GM12891 (cell line): ENCODE data around the gene OR2AJ1.

Source experiments
- DNase-seq: peaks from one replicate; pipeline ENCODE4 v3.0.0; 2011; ENCODE audit warnings: low spot score; ENCODE audit not compliant: insufficient read length
- FAIRE-seq: peaks from 2 replicates; lab custom pipeline; 2011; peaks lifted over from hg19 to GRCh38; lab: Jason Lieb, UNC
- PAX5 ChIP-seq: IDR thresholded peaks from 2 replicates; pipeline ENCODE4 v1.6.1; 2011; ENCODE audit warnings: low read length, moderate library complexity, mild to moderate bottlenecking; ENCODE audit not compliant: insufficient read depth, severe bottlenecking
- POLR2A ChIP-seq: IDR thresholded peaks from 2 replicates; pipeline ENCODE4 v1.6.1; 2011; ENCODE audit warnings: low read depth, low read length, control low read depth
- POLR2AphosphoS5 ChIP-seq: IDR thresholded peaks from 2 replicates; pipeline ENCODE4 v1.6.1; 2011; ENCODE audit warnings: low read depth, low read length, control low read depth
- POU2F2 ChIP-seq: IDR thresholded peaks from 2 replicates; pipeline ENCODE4 v1.6.1; 2011; ENCODE audit warnings: low read depth, mild to moderate bottlenecking, control low read depth, low read length, moderate library complexity
- SPI1 ChIP-seq: IDR thresholded peaks from 2 replicates; pipeline ENCODE4 v1.6.1; 2011; ENCODE audit warnings: low read depth, low read length, control low read depth
- TAF1 ChIP-seq: IDR thresholded peaks from 2 replicates; pipeline ENCODE4 v1.6.1; 2011; ENCODE audit warnings: low read depth, low read length, control low read depth

The OR2AJ1 gene

DNA sequence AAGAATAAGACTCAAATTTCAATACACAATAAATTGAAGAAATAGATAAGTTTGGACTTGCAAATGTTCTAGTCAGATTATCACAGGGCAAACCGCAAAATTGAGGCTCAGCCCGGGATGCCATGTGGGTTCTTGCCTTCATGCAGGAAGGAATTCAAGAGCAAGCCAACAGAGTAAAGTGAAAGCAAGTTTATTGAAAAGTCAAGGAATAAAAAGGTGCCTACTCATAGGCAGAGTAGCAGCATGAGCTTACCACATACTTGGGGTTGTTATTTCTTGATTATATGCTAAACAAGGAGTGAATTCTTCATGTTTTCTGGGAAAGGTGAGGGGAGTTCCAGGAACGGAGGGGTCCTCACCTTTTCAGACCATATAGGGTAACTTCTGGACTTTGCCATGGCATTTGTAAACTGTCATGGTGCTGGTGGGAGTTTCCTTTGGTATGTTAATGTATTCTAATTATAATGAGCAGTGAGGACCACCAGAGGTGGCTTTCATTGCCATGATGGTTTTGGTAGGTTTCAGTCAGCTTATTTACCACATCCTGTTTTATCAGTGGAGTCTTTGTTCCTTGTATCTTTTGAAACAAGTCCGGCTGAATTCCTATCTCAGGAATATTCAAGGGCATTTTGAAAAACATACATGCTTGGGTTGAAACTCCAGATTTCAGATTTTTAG lies 38.4 kb downstream of the OR2AJ1 start:
- no peak for DNase-seq
- no peak for FAIRE-seq
- TF ChIP-seq SPI1 (no peak), TAF1 (no peak), PAX5 (no peak)

DNA sequence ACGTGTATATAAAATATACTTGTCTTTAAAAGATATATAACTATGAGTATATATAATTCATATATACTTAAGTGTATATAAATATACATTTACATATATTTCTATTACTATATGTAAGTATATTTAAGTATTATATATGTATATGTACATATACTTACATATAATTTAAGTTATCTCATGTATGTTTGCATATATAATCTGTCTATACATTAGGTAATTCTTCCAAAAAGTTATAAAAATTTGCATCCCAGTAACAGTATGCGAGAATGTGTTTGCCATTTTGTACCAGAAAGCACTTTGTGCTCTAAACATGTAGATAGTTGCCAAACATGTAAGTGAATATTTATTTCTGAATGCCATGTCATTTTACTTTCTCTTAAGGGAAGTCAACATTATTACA lies 40.2 kb downstream of the OR2AJ1 start, which contains the start of gene OR2AK2:
OR2AK2 (plus strand) TSS at position 301 of the 400 bp plus-strand sequence. CDS start 144 bp downstream, outside the sequence.
- DNase-seq: no peak
- FAIRE-seq: no peak
- TF ChIP-seq PAX5: no peak
- no peak for TF ChIP-seq POLR2AphosphoS5
- no peak for TF ChIP-seq POLR2A
- TF ChIP-seq TAF1: no peak
- no peak for TF ChIP-seq SPI1
- no peak for TF ChIP-seq POU2F2

DNA sequence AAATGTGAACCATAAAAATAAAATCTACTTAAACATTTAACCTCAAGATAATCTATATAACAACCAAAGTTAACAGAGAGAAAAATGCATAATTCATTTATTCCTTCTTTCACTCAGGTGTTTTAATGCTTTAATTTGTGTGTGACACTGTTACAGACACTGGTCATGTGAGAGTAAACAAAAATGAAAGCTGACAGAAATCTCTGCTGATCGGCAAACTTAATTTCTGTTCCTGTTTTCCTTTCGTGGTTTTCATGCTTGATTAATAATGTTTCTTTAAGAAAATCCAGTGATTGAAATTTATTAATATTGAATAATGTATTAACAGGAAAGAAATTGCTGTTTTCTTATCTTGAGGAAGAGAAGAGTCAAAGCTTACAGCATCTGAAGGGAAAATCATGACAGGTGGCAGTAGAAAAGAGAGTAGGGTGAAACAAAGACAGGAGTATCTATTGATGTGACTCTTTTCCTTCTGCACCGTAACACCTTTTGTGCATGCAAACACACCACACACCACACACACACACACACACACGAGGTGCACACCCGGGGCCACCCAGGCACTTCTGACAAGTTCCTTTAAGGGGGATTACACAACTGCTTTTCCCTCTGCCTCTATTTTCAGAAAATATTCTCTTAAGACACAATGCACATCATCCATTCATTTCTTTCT lies 42.0 kb downstream of the OR2AJ1 start:
- DNase-seq (no peak), FAIRE-seq (peak; percentile 59)
- TF ChIP-seq POU2F2: no peak
- TF ChIP-seq POLR2A: no peak
- TF ChIP-seq PAX5: no peak
- peak; percentile 80 for TF ChIP-seq SPI1
- no peak for TF ChIP-seq POLR2AphosphoS5
- no peak for TF ChIP-seq TAF1
